ENCODE results near the gene DOCK3. TPM values are rescaled to one million over a fixed set of nuclear protein-coding genes. Genes with fewer than 3 reads are reported as not detected.

The DOCK3 gene
- total RNA-seq, 1 experiment from 2014 or later = 0.47 TPM

DNA sequence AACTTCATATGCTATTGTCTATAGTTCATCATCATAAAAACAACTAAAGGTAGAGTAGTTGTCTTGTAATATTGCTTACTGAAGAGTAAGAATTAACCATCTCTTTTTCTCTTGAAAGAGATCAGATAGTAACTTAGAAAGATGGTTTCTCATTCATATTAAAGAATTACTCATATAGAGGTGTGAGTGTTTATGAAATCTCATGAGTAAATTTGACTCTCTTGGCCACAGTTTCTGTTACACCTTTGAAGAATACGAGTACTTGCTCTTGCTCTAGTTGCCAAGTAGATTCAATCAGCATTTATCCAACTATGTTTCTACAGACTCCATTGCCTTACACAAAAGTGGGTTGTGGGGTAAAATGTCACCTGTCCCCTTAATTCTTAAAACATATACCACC is 463.0 kb downstream of the DOCK3 start:
- Histone ChIP-seq H3K9me3 (ENCODE audit: low read depth, low read length, poor library complexity, severe bottlenecking) (no peaks in the 10 kb centered on the region), H3K4me3 (ENCODE audit: low read depth, low read length, poor library complexity, severe bottlenecking) (no peak overlapping the region), H3K27me3 (replicated peaks; ENCODE audit: insufficient read depth, low read depth, low read length, poor library complexity) (no peaks in the 10 kb centered on the region), H3K4me1 (ENCODE audit: insufficient read depth, low read length, poor library complexity, severe bottlenecking) (no peaks in the 10 kb centered on the region), H3K27ac (ENCODE audit: low read depth, low read length, poor library complexity, severe bottlenecking) (no peak overlapping the region), H3K36me3 (ENCODE audit: insufficient read depth, low read length, poor library complexity, severe bottlenecking) (no peaks in the 10 kb centered on the region)
- no peak for DNase-seq (ENCODE audit: low spot score)
- BruUV-seq (replicated peaks) = no TSS peak
- intact Hi-C loops (cut with micrococcal nuclease; ENCODE audit: unreplicated experiment) = no loop called here
- TF ChIP-seq, protein P1, sequence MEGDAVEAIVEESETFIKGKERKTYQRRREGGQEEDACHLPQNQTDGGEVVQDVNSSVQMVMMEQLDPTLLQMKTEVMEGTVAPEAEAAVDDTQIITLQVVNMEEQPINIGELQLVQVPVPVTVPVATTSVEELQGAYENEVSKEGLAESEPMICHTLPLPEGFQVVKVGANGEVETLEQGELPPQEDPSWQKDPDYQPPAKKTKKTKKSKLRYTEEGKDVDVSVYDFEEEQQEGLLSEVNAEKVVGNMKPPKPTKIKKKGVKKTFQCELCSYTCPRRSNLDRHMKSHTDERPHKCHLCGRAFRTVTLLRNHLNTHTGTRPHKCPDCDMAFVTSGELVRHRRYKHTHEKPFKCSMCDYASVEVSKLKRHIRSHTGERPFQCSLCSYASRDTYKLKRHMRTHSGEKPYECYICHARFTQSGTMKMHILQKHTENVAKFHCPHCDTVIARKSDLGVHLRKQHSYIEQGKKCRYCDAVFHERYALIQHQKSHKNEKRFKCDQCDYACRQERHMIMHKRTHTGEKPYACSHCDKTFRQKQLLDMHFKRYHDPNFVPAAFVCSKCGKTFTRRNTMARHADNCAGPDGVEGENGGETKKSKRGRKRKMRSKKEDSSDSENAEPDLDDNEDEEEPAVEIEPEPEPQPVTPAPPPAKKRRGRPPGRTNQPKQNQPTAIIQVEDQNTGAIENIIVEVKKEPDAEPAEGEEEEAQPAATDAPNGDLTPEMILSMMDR (conservative IDR thresholded peaks at IDR 0.05; ENCODE audit: low read depth, low read length) = no peak
- TF ChIP-seq EZH2 (IDR thresholded peaks at IDR 0.05; ENCODE audit: borderline replicate concordance, low read depth, low read length, poor library complexity, severe bottlenecking) = no peak
- CTCF ChIA-PET = no interaction called here
- POLR2A ChIA-PET (ENCODE audit: low non-redundant PET) = no interaction called here

DNA sequence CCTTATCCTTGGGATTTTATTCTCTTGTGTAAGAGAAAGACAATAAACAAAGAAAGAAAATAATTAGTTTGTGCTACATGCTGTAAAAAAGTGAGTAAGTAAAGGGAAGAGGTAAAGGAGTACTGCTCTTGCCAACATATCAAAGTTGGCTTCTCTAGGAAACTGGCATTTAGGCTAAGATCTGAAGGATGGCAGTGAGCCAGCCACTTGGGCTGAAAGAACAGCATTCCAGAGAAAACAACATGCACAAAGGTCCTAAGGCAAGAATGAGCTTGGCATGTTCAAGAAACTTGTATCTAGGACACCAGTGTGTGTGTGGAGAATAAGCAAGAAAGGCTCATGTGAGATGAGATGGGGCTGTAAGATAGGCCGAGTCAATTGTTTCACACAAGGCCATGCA is 464.9 kb downstream of the DOCK3 start:
- Histone ChIP-seq H3K27me3 (replicated peaks; ENCODE audit: insufficient read depth, low read depth, low read length, poor library complexity) (no peaks in the 10 kb centered on the region), H3K9me3 (ENCODE audit: low read depth, low read length, poor library complexity, severe bottlenecking) (no peaks in the 10 kb centered on the region), H3K4me3 (ENCODE audit: low read depth, low read length, poor library complexity, severe bottlenecking) (no peak overlapping the region), H3K27ac (ENCODE audit: low read depth, low read length, poor library complexity, severe bottlenecking) (no peak overlapping the region), H3K36me3 (ENCODE audit: insufficient read depth, low read length, poor library complexity, severe bottlenecking) (no peaks in the 10 kb centered on the region), H3K4me1 (ENCODE audit: insufficient read depth, low read length, poor library complexity, severe bottlenecking) (no peaks in the 10 kb centered on the region)
- ChIA-PET POLR2A (ENCODE audit: low non-redundant PET) (no interaction called here), CTCF (no interaction called here)
- intact Hi-C loops (cut with micrococcal nuclease; ENCODE audit: unreplicated experiment) = no loop called here
- no TSS peak for BruUV-seq (replicated peaks)
- TF ChIP-seq EZH2 (IDR thresholded peaks at IDR 0.05; ENCODE audit: borderline replicate concordance, low read depth, low read length, poor library complexity, severe bottlenecking) = no peak
- TF ChIP-seq, protein P1 (conservative IDR thresholded peaks at IDR 0.05; ENCODE audit: low read depth, low read length) = no peak
- DNase-seq (ENCODE audit: low spot score) = no peak

DNA sequence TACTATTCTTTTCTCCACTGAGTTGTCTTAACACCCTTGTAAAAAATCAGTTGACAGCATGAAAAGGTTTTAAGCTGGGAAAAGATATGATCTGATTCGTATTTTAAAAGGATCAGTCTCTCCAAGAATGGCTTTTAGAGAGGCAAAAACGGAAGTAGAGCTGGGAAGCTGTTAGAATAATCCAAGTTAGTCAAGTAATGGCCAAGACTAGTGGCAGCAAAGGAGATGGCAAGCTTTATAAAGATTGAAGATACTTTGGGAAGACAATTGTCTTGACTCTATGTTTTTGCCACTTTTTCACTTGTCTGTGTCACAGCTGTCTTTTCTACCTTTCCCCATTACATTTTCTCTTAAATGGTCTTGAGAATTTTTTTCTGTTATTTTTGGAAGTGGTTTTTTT is 466.8 kb downstream of the DOCK3 start:
- H3K27ac ChIP-seq (ENCODE audit: low read depth, low read length, poor library complexity, severe bottlenecking) = no peak overlapping the region
- H3K27me3 ChIP-seq (replicated peaks; ENCODE audit: insufficient read depth, low read depth, low read length, poor library complexity) = no peaks in the 10 kb centered on the region
- no peak for DNase-seq (ENCODE audit: low spot score)
- H3K9me3 ChIP-seq (ENCODE audit: low read depth, low read length, poor library complexity, severe bottlenecking) = no peaks in the 10 kb centered on the region
- no peaks in the 10 kb centered on the region for H3K36me3 ChIP-seq (ENCODE audit: insufficient read depth, low read length, poor library complexity, severe bottlenecking)
- intact Hi-C loops (cut with micrococcal nuclease; ENCODE audit: unreplicated experiment) = no loop called here
- CTCF ChIA-PET = no interaction called here
- BruUV-seq (replicated peaks) = no TSS peak
- H3K4me3 ChIP-seq (ENCODE audit: low read depth, low read length, poor library complexity, severe bottlenecking) = no peak overlapping the region
- POLR2A ChIA-PET (ENCODE audit: low non-redundant PET) = no interaction called here
- TF ChIP-seq, protein P1 (conservative IDR thresholded peaks at IDR 0.05; ENCODE audit: low read depth, low read length) = no peak
- TF ChIP-seq EZH2 (IDR thresholded peaks at IDR 0.05; ENCODE audit: borderline replicate concordance, low read depth, low read length, poor library complexity, severe bottlenecking) = no peak
- no peaks in the 10 kb centered on the region for H3K4me1 ChIP-seq (ENCODE audit: insufficient read depth, low read length, poor library complexity, severe bottlenecking)
